GM12872 (cell line): ENCODE data around the gene FKBP15.

Experiments
- CTCF ChIP-seq: IDR thresholded peaks from 3 replicates; pipeline ENCODE4 v1.5.1; 2011; ENCODE audit warnings: low read depth, mild to moderate bottlenecking, low read length, moderate library complexity; ENCODE audit not compliant: insufficient read depth

Gene FKBP15

GRCh38 chr9:113139953-113140352 lies 81.1 kb downstream of the FKBP15 start:
- no peak for TF ChIP-seq CTCF

GRCh38 chr9:113139225-113139829 lies 81.8 kb downstream of the FKBP15 start:
- no peak for TF ChIP-seq CTCF

- TF ChIP-seq CTCF, result no peak
Observed at GRCh38 chr9:113138760-113139159, 82.3 kb downstream of the FKBP15 start.

GRCh38 chr9:113137196-113138168 lies 83.6 kb downstream of the FKBP15 start:
- no peak for TF ChIP-seq CTCF

GRCh38 chr9:113131689-113132151 lies 89.4 kb downstream of the FKBP15 start:
- no peak for TF ChIP-seq CTCF

GRCh38 chr9:113129884-113130283 lies 91.2 kb downstream of the FKBP15 start:
- no peak for TF ChIP-seq CTCF

GRCh38 chr9:113129466-113129865 lies 91.6 kb downstream of the FKBP15 start:
- no peak for TF ChIP-seq CTCF
